Epithelial cell of esophagus (primary cell): ENCODE data around the gene MCC.
"Not testable (repeated sequence)": the region's sequence is repeated elsewhere in the genome, so short reads cannot be mapped to it uniquely, and the experiment has no call there.

Experiments
- DNase-seq: peaks from one replicate; pipeline ENCODE4 v3.0.0; 2010; ENCODE audit warnings: low read depth
- H3K4me3 ChIP-seq: 2 replicates; pipeline ENCODE4 v1.5.1; 2011; ENCODE audit warnings: mild to moderate bottlenecking, low read length, control low read depth
- TF ChIP-seq, protein P1 (sequence below): IDR thresholded peaks from 2 replicates; pipeline ENCODE4 v1.5.1; 2011; ENCODE audit warnings: low read depth, mild to moderate bottlenecking, low read length, control low read depth, inconsistent platforms; ENCODE audit not compliant: insufficient read depth; ENCODE audit errors: missing control alignments

MCC gene

DNA sequence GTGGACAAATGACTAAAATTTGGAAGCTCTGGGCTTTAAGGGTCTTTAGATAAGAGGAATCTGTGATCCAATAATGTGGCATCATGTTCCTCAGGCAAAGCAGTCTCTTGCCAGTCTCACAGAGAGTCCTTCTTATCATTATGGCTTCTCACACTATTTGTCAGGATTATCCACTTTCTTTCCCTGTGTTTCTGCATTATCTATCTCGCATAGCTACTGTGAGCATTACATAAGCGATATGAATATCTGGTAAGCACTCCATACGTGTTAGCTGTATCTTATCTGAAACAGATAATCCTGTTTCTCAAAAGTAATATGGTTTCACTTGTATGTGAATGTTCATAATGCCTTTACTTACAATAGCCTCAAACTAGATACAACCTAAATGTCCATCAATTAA, 9.6 kb downstream of the MCC start:
- DNase-seq, result no peak
- TF ChIP-seq, protein P1, sequence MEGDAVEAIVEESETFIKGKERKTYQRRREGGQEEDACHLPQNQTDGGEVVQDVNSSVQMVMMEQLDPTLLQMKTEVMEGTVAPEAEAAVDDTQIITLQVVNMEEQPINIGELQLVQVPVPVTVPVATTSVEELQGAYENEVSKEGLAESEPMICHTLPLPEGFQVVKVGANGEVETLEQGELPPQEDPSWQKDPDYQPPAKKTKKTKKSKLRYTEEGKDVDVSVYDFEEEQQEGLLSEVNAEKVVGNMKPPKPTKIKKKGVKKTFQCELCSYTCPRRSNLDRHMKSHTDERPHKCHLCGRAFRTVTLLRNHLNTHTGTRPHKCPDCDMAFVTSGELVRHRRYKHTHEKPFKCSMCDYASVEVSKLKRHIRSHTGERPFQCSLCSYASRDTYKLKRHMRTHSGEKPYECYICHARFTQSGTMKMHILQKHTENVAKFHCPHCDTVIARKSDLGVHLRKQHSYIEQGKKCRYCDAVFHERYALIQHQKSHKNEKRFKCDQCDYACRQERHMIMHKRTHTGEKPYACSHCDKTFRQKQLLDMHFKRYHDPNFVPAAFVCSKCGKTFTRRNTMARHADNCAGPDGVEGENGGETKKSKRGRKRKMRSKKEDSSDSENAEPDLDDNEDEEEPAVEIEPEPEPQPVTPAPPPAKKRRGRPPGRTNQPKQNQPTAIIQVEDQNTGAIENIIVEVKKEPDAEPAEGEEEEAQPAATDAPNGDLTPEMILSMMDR, result no peak

DNA sequence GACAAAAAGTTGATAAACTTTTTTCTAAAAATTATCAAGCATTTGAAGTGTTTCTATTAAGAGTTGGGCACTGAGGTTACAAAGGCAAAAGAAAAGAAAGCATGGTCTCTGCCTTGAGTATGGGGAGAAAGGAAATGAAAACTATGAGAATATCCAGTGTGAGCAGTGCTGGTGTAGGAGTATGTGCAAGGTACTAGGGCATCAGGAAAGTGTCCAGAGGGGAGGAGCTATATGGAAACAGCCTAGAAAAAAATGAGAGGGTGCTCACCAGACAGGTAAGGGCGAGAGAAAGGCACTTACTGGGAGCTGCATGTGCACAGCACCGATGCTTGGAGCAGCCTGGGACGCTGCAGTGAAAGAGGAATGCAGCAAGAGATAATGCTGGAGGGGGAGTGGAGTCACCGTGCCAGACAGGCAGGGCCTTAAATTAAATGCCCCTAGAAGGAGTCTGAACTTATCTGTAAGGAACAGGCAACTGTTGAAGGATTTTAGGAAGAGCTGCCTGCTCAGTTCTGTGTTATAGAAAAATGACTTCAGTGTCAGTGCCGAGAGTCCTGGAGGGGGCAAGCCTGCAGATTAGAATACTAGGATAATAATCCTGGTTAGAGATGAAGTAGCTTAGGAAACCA, 14.0 kb downstream of the MCC start:
- no peak for DNase-seq
- TF ChIP-seq, protein P1, result no peak
- no peak overlapping the region for H3K4me3 ChIP-seq

More for the DNA sequence above, 9.6 kb downstream of the MCC start:
- H3K4me3 ChIP-seq, result no peak overlapping the region

DNA sequence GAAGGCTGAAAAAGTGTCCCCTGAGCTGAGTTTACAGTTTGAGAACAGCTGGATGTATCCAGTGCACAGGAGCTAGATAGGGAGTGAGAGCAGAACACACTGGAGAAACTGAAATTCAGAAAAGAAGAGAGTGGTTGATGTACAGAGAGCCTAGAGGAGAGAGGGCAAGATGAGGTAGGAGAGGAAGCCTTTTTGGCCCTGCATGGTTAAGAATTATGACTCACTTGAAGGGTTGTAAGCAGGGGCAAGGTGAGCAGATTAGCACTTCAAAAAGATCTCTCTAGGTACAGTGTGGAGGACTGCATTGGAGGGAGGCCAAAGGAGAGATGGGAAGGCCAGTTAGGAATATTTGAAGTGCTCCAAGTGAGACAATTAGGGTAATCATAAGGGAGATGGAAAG, 25.2 kb downstream of the MCC start:
- TF ChIP-seq, protein P1, result no peak
- DNase-seq, result no peak
- no peak overlapping the region for H3K4me3 ChIP-seq

DNA sequence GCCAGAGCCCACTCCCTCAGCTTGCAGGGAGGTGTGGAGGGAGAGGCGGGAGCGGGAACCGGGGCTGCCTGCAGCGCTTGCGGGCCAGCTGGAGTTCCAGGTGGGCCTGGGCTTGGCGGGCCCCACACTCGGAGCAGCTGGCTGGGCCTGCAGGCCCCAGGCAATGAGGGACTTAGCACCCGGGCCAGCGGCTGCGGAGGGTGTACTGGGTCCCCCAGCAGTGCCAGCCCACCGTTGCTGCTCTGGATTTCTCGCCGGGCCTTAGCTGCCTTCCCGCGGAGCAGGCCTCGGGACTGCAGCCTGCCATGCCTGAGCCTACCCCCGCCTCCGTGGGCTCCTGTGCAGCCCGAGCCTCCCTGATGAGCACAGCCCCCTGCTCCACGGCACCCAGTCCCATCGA, 31.1 kb downstream of the MCC start:
- H3K4me3 ChIP-seq, DNase-seq: not testable (repeated sequence)

DNA sequence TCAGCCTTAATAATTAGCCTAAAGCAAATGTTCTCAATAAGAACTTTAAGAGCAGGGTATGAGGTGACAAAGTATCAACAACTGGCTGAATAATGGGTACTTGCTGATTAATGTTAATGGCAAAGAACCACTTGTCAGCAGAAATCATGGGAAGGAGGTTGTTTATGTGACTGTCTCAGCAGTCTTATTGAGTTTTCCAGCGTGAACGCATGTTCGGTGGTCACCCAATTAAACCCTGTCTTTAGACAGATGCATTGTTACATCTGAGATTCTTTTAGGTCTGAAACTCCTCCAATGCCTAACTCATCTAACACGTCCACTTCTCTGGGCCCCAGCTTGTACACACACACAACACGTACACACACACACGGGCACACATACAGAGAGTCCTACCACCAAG, 35.3 kb downstream of the MCC start:
- TF ChIP-seq, protein P1, result no peak
- DNase-seq, result no peak
- no peak overlapping the region for H3K4me3 ChIP-seq

DNA sequence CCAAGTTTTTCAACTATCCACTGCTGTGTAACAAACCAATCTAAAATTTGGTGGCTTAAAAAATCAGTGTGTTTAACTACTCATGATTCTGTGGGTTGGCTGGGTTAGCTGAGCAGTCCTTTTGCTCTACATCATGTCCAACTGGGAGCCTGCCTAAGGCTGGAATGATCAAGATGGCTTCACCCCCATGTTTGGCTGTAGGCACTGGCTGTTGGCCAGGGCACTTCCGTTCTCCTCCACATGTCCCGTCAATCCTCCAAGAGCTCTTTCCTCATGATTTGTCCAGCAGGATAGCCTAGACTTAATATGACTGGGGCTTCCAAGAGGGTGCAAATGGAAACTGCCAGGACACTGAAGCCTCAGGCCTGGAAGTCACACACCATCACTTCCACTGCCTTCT, 36.5 kb downstream of the MCC start:
- H3K4me3 ChIP-seq, result no peak overlapping the region
- TF ChIP-seq, protein P1, result no peak
- peak; percentile 48 for DNase-seq

DNA sequence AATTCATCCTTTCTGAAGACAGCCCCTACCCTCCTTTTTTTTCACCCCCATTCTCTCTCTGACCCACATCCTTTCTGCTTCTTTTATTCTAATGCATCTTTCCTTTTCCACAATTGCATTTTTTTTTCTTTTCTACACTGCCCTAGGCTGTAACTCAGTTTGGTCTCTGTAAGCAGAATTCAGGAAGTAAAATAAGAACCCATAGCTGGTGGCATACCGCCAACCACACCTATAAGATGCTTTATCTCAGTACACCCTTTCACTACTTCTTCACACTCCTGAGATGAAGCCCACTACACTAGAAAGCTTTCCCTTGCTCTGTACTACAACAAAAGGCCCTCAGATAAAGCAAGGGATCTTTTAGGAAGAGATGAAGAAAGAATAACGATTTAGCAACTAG, 37.3 kb downstream of the MCC start:
- TF ChIP-seq, protein P1, result no peak
- no peak overlapping the region for H3K4me3 ChIP-seq
- no peak for DNase-seq
